GM12865 (cell line): ENCODE data around the gene SLC23A1.
"Not testable (repeated sequence)": the region's sequence is repeated elsewhere in the genome, so short reads cannot be mapped to it uniquely, and the experiment has no call there.

Experiments
- DNase-seq: peaks from one replicate; pipeline ENCODE4 v3.0.0; 2010; ENCODE audit warnings: low read depth
- H3K4me3 ChIP-seq: 2 replicates; pipeline ENCODE4 v1.5.1; 2011; ENCODE audit warnings: mild to moderate bottlenecking, low read depth, low read length, control low read depth
- TF ChIP-seq, protein P1 (sequence below): IDR thresholded peaks from 2 replicates; pipeline ENCODE4 v1.5.1; 2011; ENCODE audit warnings: low read length, control low read depth, low read depth, inconsistent platforms; ENCODE audit not compliant: insufficient read depth; ENCODE audit errors: missing control alignments

The SLC23A1 gene

GRCh38 chr5:139369181-139369580 lies 13.9 kb downstream of the SLC23A1 start:
- no peak for DNase-seq
- H3K4me3 ChIP-seq = no peak overlapping the region
- TF ChIP-seq, protein P1, sequence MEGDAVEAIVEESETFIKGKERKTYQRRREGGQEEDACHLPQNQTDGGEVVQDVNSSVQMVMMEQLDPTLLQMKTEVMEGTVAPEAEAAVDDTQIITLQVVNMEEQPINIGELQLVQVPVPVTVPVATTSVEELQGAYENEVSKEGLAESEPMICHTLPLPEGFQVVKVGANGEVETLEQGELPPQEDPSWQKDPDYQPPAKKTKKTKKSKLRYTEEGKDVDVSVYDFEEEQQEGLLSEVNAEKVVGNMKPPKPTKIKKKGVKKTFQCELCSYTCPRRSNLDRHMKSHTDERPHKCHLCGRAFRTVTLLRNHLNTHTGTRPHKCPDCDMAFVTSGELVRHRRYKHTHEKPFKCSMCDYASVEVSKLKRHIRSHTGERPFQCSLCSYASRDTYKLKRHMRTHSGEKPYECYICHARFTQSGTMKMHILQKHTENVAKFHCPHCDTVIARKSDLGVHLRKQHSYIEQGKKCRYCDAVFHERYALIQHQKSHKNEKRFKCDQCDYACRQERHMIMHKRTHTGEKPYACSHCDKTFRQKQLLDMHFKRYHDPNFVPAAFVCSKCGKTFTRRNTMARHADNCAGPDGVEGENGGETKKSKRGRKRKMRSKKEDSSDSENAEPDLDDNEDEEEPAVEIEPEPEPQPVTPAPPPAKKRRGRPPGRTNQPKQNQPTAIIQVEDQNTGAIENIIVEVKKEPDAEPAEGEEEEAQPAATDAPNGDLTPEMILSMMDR = no peak

DNA sequence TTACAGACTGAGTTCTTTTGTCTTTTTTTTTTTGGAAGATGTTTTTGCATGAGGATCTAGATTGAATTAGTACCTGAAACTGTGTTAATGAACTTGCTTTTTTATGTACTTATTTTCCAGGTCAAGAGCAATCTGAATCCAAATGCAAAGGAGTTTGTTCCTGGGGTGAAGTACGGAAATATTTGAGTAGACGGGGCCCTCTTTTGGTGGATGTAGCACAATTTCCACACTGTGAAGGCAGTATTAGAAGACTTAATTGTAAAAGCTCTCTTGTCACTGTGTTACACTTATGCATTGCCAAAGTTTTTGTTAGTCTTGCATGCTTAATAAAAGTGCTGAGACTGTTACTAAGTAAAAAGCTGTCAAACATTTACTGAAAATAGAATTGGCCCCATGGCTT lies 14.5 kb downstream of the SLC23A1 start:
- H3K4me3 ChIP-seq = no peak overlapping the region
- no peak for DNase-seq
- TF ChIP-seq, protein P1 = peak; percentile 2

DNA sequence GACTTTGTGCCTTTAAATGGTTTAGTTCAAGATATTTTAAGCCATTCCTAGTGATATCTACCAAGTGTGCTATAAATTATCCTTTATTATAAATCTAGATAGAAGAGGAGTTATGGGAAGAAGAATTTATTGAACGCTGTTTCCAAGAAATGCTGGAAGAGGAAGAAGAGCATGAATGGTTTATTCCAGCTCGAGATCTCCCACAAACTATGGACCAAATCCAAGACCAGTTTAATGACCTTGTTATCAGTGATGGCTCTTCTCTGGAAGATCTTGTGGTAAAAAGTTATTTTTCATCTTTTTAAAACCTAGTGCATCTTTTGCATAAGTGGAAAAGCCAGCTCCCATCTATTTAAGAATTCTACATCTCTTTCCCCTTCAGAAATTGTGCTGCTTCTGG lies 18.6 kb downstream of the SLC23A1 start:
- TF ChIP-seq, protein P1 = no peak
- H3K4me3 ChIP-seq = no peak overlapping the region
- no peak for DNase-seq

DNA sequence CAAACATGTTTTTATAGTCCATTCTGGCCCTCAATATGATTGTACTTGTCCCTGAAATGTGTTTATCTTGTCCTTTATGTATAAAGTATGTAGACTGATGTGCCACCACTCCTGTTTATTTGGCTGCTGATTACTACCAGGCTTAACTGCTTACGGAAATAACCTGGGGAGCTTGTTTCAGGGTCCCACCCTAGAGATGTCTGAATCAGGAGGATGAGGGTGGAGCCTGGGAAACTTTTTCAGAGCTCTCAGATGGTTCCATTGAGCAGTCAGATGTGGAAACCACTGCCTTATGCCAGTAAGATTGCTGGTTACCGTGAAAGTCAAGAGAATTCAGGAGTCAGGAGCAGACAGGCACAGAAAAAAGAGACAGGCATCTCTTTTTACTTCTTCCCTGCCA lies 19.2 kb downstream of the SLC23A1 start:
- DNase-seq = peak; percentile 32
- TF ChIP-seq, protein P1 = no peak
- H3K4me3 ChIP-seq = no peak overlapping the region

GRCh38 chr5:139361835-139362429 lies 21.2 kb downstream of the SLC23A1 start:
- no peak for DNase-seq
- TF ChIP-seq, protein P1 = no peak

DNA sequence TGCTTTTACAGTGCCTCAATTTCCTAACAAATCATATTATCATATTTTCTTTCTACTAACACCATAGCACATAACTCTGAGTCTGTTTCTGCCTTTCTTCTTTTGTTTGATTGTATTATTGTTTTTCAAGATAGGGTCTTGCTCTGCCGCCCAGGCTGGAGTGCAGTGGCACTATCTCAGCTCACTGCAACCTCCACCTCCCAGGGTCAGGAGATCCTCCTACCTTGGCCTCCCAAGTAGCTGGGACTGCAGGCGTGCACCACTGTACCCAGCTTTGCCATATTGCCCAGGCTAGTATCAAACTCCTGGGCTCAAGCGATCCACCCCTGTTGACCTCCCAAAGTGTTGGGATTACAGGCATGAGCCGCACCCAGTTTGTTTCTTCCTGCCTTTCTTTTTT lies 22.7 kb downstream of the SLC23A1 start:
- DNase-seq = no peak
- TF ChIP-seq, protein P1 = no peak
- H3K4me3 ChIP-seq = no peak overlapping the region

More at GRCh38 chr5:139361835-139362429, 21.2 kb downstream of the SLC23A1 start:
- H3K4me3 ChIP-seq = no peak overlapping the region

GRCh38 chr5:139358064-139358463 lies 25.0 kb downstream of the SLC23A1 start:
- H3K4me3 ChIP-seq = no peak overlapping the region
- DNase-seq = no peak
- TF ChIP-seq, protein P1 = no peak

DNA sequence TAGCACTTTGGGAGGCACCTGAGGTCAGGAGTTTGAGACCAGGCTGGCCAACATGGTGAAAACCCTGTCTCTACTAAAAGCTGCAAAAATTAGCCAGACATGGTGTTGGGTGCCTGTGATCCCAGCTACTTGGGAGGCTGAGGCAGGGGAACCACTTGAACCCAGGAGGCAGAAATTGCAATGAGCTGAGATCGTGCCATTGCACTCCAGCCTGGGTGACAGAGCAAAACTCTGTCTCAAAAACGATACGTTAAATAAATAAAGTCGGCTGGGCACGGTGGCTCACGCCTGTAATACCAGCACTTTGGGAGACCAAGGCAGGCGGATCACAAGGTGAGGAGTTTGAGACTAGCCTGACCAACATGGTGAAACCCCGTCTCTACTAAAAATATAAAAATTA lies 27.2 kb downstream of the SLC23A1 start:
- not testable (repeated sequence) for H3K4me3 ChIP-seq, DNase-seq
